Stomach (tissue), 19 donors: ENCODE results near the gene USP17L27. TPM values are rescaled to one million over a fixed set of nuclear protein-coding genes. Genes with fewer than 3 reads are reported as not detected.
"Not testable (repeated sequence)": the region's sequence is repeated elsewhere in the genome, so short reads cannot be mapped to it uniquely, and the experiment has no call there.

Experiments
- DNase-seq, 2 donors: peaks; one replicate each; pipeline versions ENCODE4 v3.0.0 to v3.0.0-alpha.2; 2013 to 2019
- H3K27ac ChIP-seq, 5 donors: fragments of 200-600 bp in 4 of 5; sonication (generic) in 4 of 5; one replicate each; pipeline ENCODE4 v1.5.1; 2013 to 2019; ENCODE audit warnings: mild to moderate bottlenecking in 1 of 5, moderate library complexity in 1 of 5
- H3K27me3 ChIP-seq, 3 donors: fragments of 200-600 bp; sonication (generic); one replicate each; pipeline ENCODE4 v1.5.1; 2017 to 2019; ENCODE audit warnings: mixed run types in 1 of 3
- H3K36me3 ChIP-seq, 4 donors: fragments of 200-600 bp; sonication (generic); 1 replicate in 3 of 4; 2 replicates in 1 of 4; pipeline ENCODE4 v1.5.1; 2016 to 2019
- H3K4me1 ChIP-seq, 4 donors: fragments of 200-600 bp; sonication (generic); one replicate each; pipeline ENCODE4 v1.5.1; 2016 to 2019
- H3K4me3 ChIP-seq, 4 donors: fragments of 200-600 bp; sonication (generic) in 3 of 4; one replicate each; pipeline ENCODE4 v1.5.1; 2016 to 2019; ENCODE audit warnings: mild to moderate bottlenecking in 1 of 4
- H3K9me3 ChIP-seq, 4 donors: fragments of 200-600 bp; sonication (generic); one replicate each; pipeline ENCODE4 v1.5.1; 2016 to 2019
- WGBS, 5 donors: extraction: QIAGEN DNeasy Blood & Tissue Kit in 3 of 5; methylation state at CpG; one replicate each; pipeline versions ENCODE4 v1.1.5 to v1.1.7; 2013 to 2018; 5-methylcytosine and 5-hydroxymethylcytosine counted together
- intact Hi-C: fragments of 100-400 bp; cut with DNase I; formaldehyde crosslinking; loops from one replicate; pipeline ENCODE4 v1.15.1; 2023; ENCODE audit warnings: low total_unique reads
- long read RNA-seq, 10 donors: transcript quantifications; one replicate each; lab custom pipeline, GENCODE V29; 2026
- polyA plus RNA-seq, 3 donors: library from polyadenylated mRNA; stranded (reverse); fragments of 200-250 nt; gene quantifications; one replicate each; pipeline ENCODE4 v1.2.3, GENCODE V29; 2013
- total RNA-seq, 5 donors: library from RNA; depleted of rRNA; stranded (reverse); fragments of >200 nt; gene quantifications; one replicate each; pipeline versions ENCODE4 v1.1.0 to v1.2.3, GENCODE V29; 2014 to 2016
- donor health status: healthy with polysubstance abuse.
- donor health status: Bipolar disorder and iron deficiency.
- donor health status: healthy.

The USP17L27 gene
- total RNA-seq (not detected), polyA plus RNA-seq (not detected)
- long read RNA-seq, donor 1: 0 reads
- long read RNA-seq, donor 2: 0 reads
- long read RNA-seq, donor 3: 0 reads
- long read RNA-seq, donor 4: 0 reads
- long read RNA-seq, donor 5: 0 reads
- long read RNA-seq, donor 6: 0 reads
- long read RNA-seq, donor 7: 0 reads
- long read RNA-seq, donor 8: 0 reads
- long read RNA-seq, donor 9: 0 reads
- long read RNA-seq, donor 10: 0 reads

- H3K4me3 ChIP-seq, H3K4me1 ChIP-seq, H3K27ac ChIP-seq, DNase-seq, intact Hi-C loops, H3K36me3 ChIP-seq, H3K9me3 ChIP-seq, H3K27me3 ChIP-seq: not testable (repeated sequence)
- no CpG with 5 or more reads among the region's 15 CpGs for WGBS, 5 donors
Measured at GRCh38 chr4:9343848-9344247, at the start of gene USP17L27. TSS of gene USP17L27 (plus strand) at chr4:9344148. CDS start at chr4:9344148, 0 bp downstream.

GRCh38 chr4:9324191-9324590 is 19.8 kb upstream of the USP17L27 start:
- H3K4me3 ChIP-seq, H3K36me3 ChIP-seq, H3K27me3 ChIP-seq, H3K9me3 ChIP-seq, DNase-seq, H3K4me1 ChIP-seq, intact Hi-C loops, H3K27ac ChIP-seq: not testable (repeated sequence)
- 84 to 97% (median 87%) methylated on average over 1 to 5 of the region's 13 CpGs for WGBS, 5 donors

GRCh38 chr4:9324865-9325264 is 19.1 kb upstream of the USP17L27 start, which contains the start of gene USP17L24:
TSS of gene USP17L24 (plus strand) at chr4:9325165. CDS start at chr4:9325165, 0 bp downstream.
- intact Hi-C loops, H3K27ac ChIP-seq, H3K27me3 ChIP-seq, H3K4me3 ChIP-seq, DNase-seq, H3K9me3 ChIP-seq, H3K4me1 ChIP-seq, H3K36me3 ChIP-seq: not testable (repeated sequence)
- WGBS, 5 donors: no CpG with 5 or more reads among the region's 15 CpGs

GRCh38 chr4:9329611-9330010 is 14.3 kb upstream of the USP17L27 start, which contains the start of gene USP17L25:
TSS of gene USP17L25 (plus strand) at chr4:9329911. CDS start at chr4:9329911, 0 bp downstream.
- H3K27me3 ChIP-seq, H3K27ac ChIP-seq, H3K4me3 ChIP-seq, H3K9me3 ChIP-seq, DNase-seq, H3K36me3 ChIP-seq, intact Hi-C loops, H3K4me1 ChIP-seq: not testable (repeated sequence)
- WGBS, 5 donors: no CpG with 5 or more reads among the region's 15 CpGs

GRCh38 chr4:9334358-9334757 is 9.6 kb upstream of the USP17L27 start, which contains the start of gene USP17L26:
TSS of gene USP17L26 (plus strand) at chr4:9334658. CDS start at chr4:9334658, 0 bp downstream.
- H3K27me3 ChIP-seq, H3K36me3 ChIP-seq, intact Hi-C loops, H3K4me1 ChIP-seq, H3K9me3 ChIP-seq, DNase-seq, H3K27ac ChIP-seq, H3K4me3 ChIP-seq: not testable (repeated sequence)
- 89% methylated on average over 8 of the region's 15 CpGs; no CpG with 5 or more reads in 4 of the 5 donors for WGBS, 5 donors

- DNase-seq, H3K27ac ChIP-seq, H3K4me1 ChIP-seq, H3K36me3 ChIP-seq, H3K9me3 ChIP-seq, intact Hi-C loops, H3K4me3 ChIP-seq, H3K27me3 ChIP-seq: not testable (repeated sequence)
- no CpG with 5 or more reads among the region's 15 CpGs for WGBS, 5 donors
Measured at GRCh38 chr4:9339103-9339502, 4.8 kb upstream of the USP17L27 start, which contains the start of gene USP17L5. TSS of gene USP17L5 (plus strand) at chr4:9339403. CDS start at chr4:9339403, 0 bp downstream.

- H3K9me3 ChIP-seq, H3K27me3 ChIP-seq, H3K4me3 ChIP-seq, H3K27ac ChIP-seq, intact Hi-C loops, DNase-seq, H3K4me1 ChIP-seq, H3K36me3 ChIP-seq: not testable (repeated sequence)
- WGBS, 5 donors: no CpG with 5 or more reads among the region's 15 CpGs
Measured at GRCh38 chr4:9348593-9348992, 4.6 kb downstream of the USP17L27 start, which contains the start of gene USP17L28. TSS of gene USP17L28 (plus strand) at chr4:9348893. CDS start at chr4:9348893, 0 bp downstream.

GRCh38 chr4:9350866-9351265 is 6.9 kb downstream of the USP17L27 start:
- H3K27ac ChIP-seq, H3K4me1 ChIP-seq, H3K27me3 ChIP-seq, DNase-seq, intact Hi-C loops, H3K4me3 ChIP-seq, H3K36me3 ChIP-seq, H3K9me3 ChIP-seq: not testable (repeated sequence)
- WGBS, 5 donors: 93 to 96% methylated on average over 13 of the region's 18 CpGs; no CpG with 5 or more reads in 3 of the 5 donors

- H3K27me3 ChIP-seq, H3K36me3 ChIP-seq, H3K4me1 ChIP-seq, H3K27ac ChIP-seq, H3K4me3 ChIP-seq, DNase-seq, intact Hi-C loops, H3K9me3 ChIP-seq: not testable (repeated sequence)
- no CpG with 5 or more reads among the region's 15 CpGs for WGBS, 5 donors
Measured at GRCh38 chr4:9353338-9353737, 9.4 kb downstream of the USP17L27 start, which contains the start of gene USP17L29. TSS of gene USP17L29 (plus strand) at chr4:9353638. CDS start at chr4:9353638, 0 bp downstream.

GRCh38 chr4:9362829-9363228 is 18.9 kb downstream of the USP17L27 start, which contains the start of gene USP17L30:
TSS of gene USP17L30 (plus strand) at chr4:9363129. CDS start at chr4:9363129, 0 bp downstream.
- H3K9me3 ChIP-seq, H3K4me1 ChIP-seq, H3K4me3 ChIP-seq, intact Hi-C loops, H3K27me3 ChIP-seq, H3K36me3 ChIP-seq, H3K27ac ChIP-seq, DNase-seq: not testable (repeated sequence)
- no CpG with 5 or more reads among the region's 15 CpGs for WGBS, 5 donors

- 40 to 66% (median 55%) methylated on average over 1 of the region's 1 CpG for WGBS, 5 donors
- intact Hi-C loops, H3K4me1 ChIP-seq, H3K27ac ChIP-seq, H3K27me3 ChIP-seq, DNase-seq, H3K36me3 ChIP-seq, H3K9me3 ChIP-seq, H3K4me3 ChIP-seq: not testable (repeated sequence)
Measured at GRCh38 chr4:9379881-9380280, 35.9 kb downstream of the USP17L27 start.
